Measurements from ENCODE around the gene GIPC3.

GIPC3 gene

DNA sequence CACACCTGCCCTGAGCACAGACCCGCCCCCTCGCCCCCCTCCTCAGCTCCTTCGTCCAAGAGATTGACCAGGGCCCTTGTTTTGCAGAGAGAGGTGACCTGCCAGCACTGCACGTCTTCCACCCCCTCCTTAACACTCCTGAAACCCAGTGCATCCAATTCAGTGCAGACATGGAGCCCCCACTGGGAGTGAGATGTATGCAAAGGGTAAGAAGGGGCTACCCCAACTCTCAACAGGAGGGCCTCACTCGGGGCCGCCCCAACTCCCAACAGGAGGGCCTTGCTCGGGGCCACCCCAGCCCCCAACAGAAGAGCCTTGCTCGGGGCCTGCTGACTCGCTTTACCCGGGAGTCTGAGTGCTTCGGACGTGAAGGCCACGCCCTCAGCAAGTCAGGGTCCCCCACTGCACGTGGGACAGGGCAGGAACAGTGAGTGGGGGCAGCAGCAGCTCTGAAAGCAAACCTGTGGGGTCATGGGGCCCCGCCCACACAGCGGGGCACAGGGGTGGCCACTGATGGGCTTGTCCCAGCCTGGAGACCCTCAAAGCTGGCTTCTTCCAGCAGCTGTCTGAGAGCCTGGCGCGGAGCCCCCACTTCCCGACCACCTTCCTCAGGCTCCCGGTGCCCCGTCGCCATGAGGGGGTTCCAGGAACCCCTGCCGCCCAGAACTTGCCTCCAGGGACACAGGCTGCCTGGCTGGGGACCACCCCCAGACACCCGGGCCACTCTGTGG, 35.7 kb downstream of the GIPC3 start:
- H3K4me3 ChIP-seq (ENCODE audit: low read depth, low read length), result no peak overlapping the region
- TF ChIP-seq, protein P1, sequence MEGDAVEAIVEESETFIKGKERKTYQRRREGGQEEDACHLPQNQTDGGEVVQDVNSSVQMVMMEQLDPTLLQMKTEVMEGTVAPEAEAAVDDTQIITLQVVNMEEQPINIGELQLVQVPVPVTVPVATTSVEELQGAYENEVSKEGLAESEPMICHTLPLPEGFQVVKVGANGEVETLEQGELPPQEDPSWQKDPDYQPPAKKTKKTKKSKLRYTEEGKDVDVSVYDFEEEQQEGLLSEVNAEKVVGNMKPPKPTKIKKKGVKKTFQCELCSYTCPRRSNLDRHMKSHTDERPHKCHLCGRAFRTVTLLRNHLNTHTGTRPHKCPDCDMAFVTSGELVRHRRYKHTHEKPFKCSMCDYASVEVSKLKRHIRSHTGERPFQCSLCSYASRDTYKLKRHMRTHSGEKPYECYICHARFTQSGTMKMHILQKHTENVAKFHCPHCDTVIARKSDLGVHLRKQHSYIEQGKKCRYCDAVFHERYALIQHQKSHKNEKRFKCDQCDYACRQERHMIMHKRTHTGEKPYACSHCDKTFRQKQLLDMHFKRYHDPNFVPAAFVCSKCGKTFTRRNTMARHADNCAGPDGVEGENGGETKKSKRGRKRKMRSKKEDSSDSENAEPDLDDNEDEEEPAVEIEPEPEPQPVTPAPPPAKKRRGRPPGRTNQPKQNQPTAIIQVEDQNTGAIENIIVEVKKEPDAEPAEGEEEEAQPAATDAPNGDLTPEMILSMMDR (IDR thresholded peaks at IDR 0.05; ENCODE audit: borderline replicate concordance, insufficient read depth, low read depth, low read length), result no peak

GRCh38 chr19:3621689-3622088, 36.4 kb downstream of the GIPC3 start:
- TF ChIP-seq, protein P1 (IDR thresholded peaks at IDR 0.05; ENCODE audit: borderline replicate concordance, insufficient read depth, low read depth, low read length), result no peak
- no peak overlapping the region for H3K4me3 ChIP-seq (ENCODE audit: low read depth, low read length)

- TF ChIP-seq, protein P1 (IDR thresholded peaks at IDR 0.05; ENCODE audit: borderline replicate concordance, insufficient read depth, low read depth, low read length), result no peak
- no peak overlapping the region for H3K4me3 ChIP-seq (ENCODE audit: low read depth, low read length)
Measured at GRCh38 chr19:3622224-3622623, 36.9 kb downstream of the GIPC3 start.

DNA sequence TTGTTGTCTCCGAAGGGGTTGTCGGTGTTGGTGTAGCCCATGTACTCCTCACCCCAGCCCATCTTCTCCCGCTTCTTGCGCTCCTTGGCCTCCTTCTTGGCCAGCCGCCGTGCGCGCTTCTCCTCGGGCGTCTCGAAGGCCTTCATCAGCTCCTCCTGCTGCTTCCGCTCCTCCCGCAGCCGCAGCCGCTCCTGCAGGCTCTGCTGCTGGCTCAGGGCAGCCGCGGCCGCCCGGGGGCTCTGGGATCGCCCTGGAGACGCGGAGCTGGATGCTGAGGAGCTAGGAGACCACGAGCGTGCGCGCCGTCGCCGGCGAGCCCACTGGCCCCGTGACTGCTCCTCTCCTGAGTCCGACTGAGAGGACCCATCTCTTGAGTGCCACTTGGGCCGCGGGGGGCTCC, 38.4 kb downstream of the GIPC3 start:
- TF ChIP-seq, protein P1 (IDR thresholded peaks at IDR 0.05; ENCODE audit: borderline replicate concordance, insufficient read depth, low read depth, low read length), result no peak
- no peak overlapping the region for H3K4me3 ChIP-seq (ENCODE audit: low read depth, low read length)

- TF ChIP-seq, protein P1 (IDR thresholded peaks at IDR 0.05; ENCODE audit: borderline replicate concordance, insufficient read depth, low read depth, low read length), result no peak
- H3K4me3 ChIP-seq (ENCODE audit: low read depth, low read length), result peak overlapping the region; percentile 99
Measured at GRCh38 chr19:3625996-3626472, 40.8 kb downstream of the GIPC3 start.

- TF ChIP-seq, protein P1 (IDR thresholded peaks at IDR 0.05; ENCODE audit: borderline replicate concordance, insufficient read depth, low read depth, low read length), result no peak
- H3K4me3 ChIP-seq (ENCODE audit: low read depth, low read length), result peak within 1 kb of the TSS; percentile 99
Measured at GRCh38 chr19:3626473-3627350, 41.4 kb downstream of the GIPC3 start, which contains the start of gene CACTIN. Gene CACTIN, minus strand, starts transcription at chr19:3626790. Its CDS starts 28 bp downstream, at chr19:3626762.
